NK-92 (cell line): Measurements from ENCODE around the gene BSDC1.

Source experiments
- DNase-seq: peaks from one replicate; lab custom pipeline; 2025; ENCODE audit not compliant: unreplicated experiment; lab: John Stamatoyannopoulos, UW

Gene BSDC1

DNA sequence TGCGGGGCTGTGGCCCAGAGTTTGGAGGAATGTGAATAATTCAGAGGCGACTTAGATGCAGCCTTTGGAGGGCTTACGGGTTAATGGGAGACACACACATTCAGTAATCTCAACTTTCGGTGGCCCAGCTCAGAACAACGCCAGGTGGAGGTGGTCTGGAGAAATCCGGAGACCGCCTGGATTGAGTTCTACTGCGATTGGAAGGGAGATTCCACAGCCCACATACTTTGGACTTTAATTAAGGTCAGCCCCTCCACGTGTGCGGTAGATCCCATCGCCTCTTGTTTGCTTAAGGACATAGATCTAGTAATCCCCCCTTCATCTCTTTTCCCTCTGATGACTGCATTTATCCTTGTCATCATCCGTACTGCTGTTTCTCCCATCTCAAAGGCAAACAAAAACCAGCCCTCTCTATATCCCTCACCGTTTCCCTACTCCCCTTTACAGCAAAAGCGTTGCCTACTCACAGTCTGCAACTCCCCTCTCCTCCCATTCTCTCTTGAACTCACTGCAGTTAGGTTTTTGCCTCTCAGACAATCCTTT is 720 bp upstream of the BSDC1 start:
- no peak for DNase-seq

DNA sequence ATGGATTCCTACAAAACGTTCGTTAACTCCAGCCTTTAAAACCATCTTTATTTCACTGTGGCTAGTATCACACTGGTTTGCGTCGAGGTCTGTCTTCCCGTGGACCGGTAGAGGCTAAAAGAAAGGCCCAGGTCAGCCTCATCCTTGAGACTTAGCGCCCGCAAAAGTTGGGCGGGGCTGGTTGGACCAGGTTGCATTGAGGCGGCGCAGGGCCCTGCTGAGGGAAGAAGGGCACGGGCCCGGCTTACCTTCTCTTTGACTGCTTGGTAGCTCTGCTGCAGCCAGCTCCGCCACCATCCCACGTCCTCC is 455 bp downstream of the BSDC1 start:
- DNase-seq = no peak

- no peak for DNase-seq
These were observed 1.1 kb downstream of the BSDC1 start for GRCh38 chr1:32393136-32393535.

GRCh38 chr1:32392325-32392724 is 1.9 kb downstream of the BSDC1 start:
- no peak for DNase-seq

DNA sequence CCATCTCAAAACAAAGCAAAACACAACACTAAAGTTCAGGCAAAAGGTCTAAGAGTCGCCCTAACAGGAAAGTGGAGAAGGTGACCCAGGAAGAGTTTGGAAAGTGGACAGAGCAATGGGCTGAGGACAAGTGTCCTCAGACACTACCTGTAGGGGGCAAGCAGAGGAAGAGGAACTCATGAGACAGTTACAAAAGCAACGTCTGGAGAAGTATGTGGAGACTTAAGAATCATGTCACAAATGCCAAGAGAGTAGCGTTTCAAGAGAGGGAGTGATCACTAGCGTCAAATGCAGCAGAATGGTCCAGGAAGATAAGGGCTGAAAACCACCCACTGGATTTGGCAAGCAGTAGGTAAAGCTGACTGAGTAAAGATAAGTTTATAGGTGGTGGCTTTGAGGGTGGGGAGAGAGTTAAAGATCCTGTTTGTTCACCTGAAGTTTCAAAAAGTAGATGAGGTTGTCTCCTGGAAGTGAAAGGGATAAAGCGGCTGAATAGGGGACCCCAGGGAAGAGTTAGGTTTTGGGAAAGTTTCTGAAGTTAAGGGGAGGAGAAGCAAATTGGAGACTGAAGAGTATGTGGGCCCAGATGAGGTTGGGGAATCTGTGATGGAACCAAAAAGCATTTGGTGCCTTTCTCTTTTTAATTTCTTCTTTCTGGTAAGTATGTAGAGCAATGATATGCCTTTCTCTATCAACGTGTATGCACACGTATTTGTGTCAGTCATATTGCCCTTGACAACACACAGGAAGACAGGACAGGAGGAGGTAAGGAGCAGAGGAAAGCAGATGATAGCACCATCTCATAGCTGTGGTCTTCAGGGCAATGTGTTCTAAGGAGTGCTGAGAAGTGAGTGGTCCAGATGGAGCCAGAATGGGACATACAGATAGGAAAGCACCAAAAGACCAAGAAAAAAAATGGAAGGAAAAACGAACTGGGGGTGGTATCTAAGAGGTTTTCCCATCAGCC is 3.1 kb downstream of the BSDC1 start:
- no peak for DNase-seq

GRCh38 chr1:32388641-32389040 is 5.6 kb downstream of the BSDC1 start:
- DNase-seq = no peak

DNA sequence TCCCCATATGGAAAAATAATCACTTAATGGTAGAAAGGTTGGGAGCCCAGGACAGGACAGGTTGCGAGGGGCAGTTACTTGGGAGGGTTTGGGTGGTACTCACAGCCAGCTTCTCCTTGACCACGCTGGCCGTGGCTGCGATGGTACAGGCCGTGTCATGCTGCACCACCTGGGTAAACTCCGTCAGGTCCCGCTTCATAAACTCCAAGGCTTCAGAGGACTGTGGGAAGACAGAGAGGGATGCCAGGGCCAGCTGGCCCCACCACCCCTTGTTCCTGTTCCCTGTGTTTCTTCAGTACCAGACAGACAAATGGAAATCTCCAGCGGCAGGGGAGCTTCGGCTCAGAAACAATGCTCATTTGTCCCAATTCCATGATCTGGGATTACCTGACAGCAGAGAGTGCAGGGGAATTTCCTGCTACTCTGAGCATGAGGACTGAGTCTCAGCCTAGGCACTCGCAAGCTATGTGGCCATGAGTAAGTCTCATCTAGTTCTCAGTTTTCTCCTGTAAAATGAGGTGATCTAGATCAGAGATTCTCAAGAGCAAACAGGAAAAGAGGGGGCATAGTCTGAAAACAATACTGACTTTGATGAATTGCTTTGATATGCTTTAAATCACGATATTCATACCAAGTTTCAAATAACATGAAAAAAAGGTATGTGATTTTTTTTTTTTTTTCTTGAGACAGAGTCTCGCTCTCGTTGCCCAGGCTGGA is 7.4 kb downstream of the BSDC1 start:
- no peak for DNase-seq

- no peak for DNase-seq
These were observed 14.2 kb downstream of the BSDC1 start for GRCh38 chr1:32380057-32380456.

- no peak for DNase-seq
These were observed 16.6 kb downstream of the BSDC1 start for GRCh38 chr1:32377541-32378220.

- DNase-seq = no peak
These were observed 18.0 kb downstream of the BSDC1 start for GRCh38 chr1:32376199-32376598.

GRCh38 chr1:32373996-32374592 is 20.1 kb downstream of the BSDC1 start:
- no peak for DNase-seq

GRCh38 chr1:32372149-32372756 is 22.0 kb downstream of the BSDC1 start:
- no peak for DNase-seq

DNA sequence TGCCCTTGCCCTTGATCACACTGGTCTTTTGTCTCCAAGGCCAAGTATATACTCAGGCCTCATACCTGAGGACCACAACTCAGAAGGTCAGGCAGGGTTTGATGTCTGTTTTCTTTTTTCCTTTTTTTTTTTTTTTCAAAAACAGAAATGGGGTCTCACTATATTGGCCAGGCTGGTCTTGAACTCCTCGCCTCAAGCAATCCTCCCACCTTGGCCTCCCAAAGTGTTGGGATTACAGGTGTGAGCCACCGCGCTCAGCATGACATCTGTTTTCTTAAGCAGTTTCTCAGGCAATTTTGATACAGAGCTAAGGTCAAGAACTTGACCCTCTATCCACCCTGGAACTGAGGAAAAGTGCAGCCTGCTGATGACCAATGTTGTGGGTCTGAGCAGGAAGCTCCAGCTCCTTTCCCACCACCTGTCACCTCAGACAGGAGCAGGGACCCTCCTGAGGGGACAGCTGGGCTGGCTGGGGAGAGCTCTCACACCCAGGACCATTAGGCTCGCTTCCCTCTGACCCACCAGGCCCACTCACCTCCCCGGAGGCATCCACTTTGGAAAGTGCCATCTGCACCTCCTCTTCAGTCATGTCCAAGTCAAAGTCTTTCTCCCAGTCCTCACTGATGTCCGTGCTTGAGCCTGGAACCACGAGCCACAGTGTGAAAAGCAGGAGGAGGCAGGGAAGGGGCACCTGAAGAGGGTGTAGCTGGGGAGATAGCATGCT is 26.2 kb downstream of the BSDC1 start:
- DNase-seq = no peak

GRCh38 chr1:32365445-32365844 is 28.8 kb downstream of the BSDC1 start:
- no peak for DNase-seq

DNA sequence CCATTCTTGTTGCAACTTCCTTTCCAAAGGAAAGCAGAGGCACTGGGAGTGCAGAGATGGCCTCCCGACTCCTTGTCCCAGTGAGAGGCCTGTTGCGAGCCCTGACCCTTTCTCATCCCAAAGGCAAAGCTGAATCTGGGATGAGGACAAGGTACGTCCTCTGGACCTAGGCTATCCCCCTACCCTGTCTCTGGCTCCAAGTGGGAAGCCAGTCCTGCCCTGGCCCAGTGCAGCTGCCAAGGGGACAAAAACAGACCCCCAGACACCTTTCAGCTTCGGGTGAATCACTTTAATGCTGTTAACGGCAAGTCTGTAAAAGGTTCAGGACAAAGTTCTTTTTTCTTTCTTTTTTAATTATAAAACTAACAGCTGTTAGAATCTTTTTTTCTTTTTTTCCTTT is 29.4 kb downstream of the BSDC1 start:
- no peak for DNase-seq

DNA sequence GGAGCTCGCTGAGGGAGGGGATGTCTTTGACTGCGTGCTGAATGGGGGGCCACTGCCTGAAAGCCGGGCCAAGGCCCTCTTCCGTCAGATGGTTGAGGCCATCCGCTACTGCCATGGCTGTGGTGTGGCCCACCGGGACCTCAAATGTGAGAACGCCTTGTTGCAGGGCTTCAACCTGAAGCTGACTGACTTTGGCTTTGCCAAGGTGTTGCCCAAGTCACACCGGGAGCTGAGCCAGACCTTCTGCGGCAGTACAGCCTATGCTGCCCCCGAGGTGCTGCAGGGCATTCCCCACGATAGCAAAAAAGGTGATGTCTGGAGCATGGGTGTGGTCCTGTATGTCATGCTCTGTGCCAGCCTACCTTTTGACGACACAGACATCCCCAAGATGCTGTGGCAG is 30.5 kb downstream of the BSDC1 start:
- DNase-seq = no peak

- no peak for DNase-seq
These were observed 31.5 kb downstream of the BSDC1 start, which contains the start of the genes FAM229A and TSSK3 for GRCh38 chr1:32362474-32363313. TSS of gene FAM229A (minus strand) at chr1:32362485. CDS start at chr1:32362091, 394 bp downstream. TSS of gene TSSK3 (plus strand) at chr1:32362539. CDS start at chr1:32362702, 163 bp downstream.

DNA sequence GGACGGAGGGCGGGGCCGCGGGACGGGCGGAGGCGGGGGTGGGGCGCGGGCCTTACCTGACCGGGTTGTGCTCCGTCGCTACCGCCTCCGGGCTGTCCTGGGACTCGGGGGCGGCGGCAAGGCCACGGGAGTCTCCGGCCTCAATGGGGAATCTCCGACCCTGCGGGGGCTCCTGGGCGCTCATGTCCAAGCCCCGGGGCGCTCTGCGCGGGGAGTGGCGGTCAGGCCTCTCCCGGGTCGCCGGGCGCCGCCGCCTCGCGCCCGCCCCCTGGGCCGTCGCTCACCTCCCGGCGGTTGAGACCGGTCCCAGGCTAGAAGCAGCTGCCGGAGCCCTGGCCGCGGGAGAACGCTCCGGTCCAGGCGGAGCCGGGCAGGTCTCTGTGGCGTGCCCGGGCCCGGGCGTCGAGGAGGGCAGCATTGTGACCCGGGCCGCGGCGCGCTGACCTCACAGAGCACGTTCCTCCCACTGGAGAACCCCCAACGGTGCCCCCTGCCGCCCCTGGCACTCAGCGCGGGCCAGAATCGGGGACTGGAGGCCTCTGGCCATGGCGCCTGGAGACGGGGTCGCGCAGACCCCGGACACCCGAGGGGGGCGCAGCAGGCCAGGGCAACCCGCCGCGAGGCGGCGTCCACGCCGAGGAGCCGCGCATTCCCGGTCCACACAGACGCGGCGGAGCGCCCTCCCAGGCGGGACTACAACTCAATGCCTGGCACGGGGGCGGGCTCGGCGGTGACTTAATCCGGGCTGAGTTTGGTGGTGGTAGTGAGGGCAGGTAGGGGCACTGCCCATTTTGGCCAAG is 32.4 kb downstream of the BSDC1 start:
- DNase-seq = no peak
